Brain microvascular endothelial cell (primary cell): ENCODE measurements around the gene EXO1.
A peak's percentile ranks its signal among the peaks of the same experiment; 100 is the strongest.

ENCODE experiments used
- DNase-seq: peaks from one replicate; pipeline ENCODE4 v3.0.0-alpha.2; 2020
- H3K27ac ChIP-seq: fragments of 250-450 bp; sonication (Bioruptor Pico); 2 replicates; pipeline ENCODE4 v1.5.1; 2020; ENCODE audit warnings: mild to moderate bottlenecking, moderate library complexity
- H3K27me3 ChIP-seq: fragments of 250-450 bp; sonication (Bioruptor Pico); replicated peaks from 2 replicates; pipeline ENCODE4 v1.5.1; 2020; ENCODE audit warnings: mild to moderate bottlenecking
- H3K36me3 ChIP-seq: fragments of 250-450 bp; sonication (Bioruptor Pico); replicated peaks from 2 replicates; pipeline ENCODE4 v1.5.1; 2020; ENCODE audit warnings: mild to moderate bottlenecking
- H3K4me3 ChIP-seq: 2 replicates; pipeline ENCODE4 v1.5.1; 2011; ENCODE audit warnings: low read depth, mild to moderate bottlenecking, control low read depth, low read length, moderate library complexity
- CTCF ChIP-seq: IDR thresholded peaks from 2 replicates; pipeline ENCODE4 v1.5.1; 2011; ENCODE audit warnings: low read depth, mild to moderate bottlenecking, moderate library complexity, low read length, control low read depth, inconsistent platforms; ENCODE audit errors: missing control alignments
- in situ Hi-C: cut with HindIII; loops from 2 replicates; pipeline ENCODE4 v1.10.0; 2017; ENCODE audit warnings: low sequenced_read_pairs, low pct_ligation_motif_present

EXO1 gene

DNA sequence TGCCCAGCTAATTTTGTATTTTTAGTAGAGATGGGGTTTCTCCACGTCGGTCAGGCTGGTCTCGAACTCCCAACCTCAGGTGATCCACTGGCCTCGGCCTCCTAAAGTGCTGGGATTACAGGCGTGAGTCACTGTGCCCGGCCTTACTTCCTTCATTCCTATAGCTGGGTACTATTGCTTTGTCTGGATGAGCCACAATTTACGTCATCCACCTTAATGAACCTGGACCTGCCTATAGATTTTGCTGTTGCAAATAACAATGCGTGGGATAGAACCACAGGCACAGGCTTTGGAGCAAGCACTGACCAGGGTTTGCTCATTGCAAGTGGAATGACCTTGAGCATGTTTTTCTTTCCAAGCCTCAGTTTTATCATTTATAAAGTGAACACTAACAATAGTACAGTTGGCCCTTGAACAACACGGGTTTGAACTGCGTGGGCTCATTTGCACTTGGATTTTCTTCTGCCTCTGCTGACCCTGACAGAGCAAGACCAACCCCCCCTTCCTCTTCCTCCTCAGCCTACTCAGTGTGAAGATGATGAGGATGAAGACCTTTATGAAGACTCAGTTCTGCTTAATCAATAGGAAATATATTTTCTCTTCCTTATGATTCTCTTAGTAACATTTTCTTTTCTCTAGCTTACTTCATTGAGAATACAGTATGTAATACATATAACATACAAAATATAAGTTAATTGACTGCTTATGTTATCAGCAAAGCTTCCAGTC lies 76.2 kb downstream of the EXO1 start:
- in situ Hi-C loops: no loop called here
- no peak for TF ChIP-seq CTCF

GRCh38 chr1:241926141-241926540 lies 78.1 kb downstream of the EXO1 start:
- Histone ChIP-seq H3K4me3 (no peak overlapping the region), H3K36me3 (no peaks in the 10 kb centered on the region), H3K27ac (no peak overlapping the region), H3K27me3 (no peaks in the 10 kb centered on the region)
- in situ Hi-C loops: no loop called here
- TF ChIP-seq CTCF: no peak
- no peak for DNase-seq

More for the DNA sequence above, 76.2 kb downstream of the EXO1 start:
- H3K27ac ChIP-seq: no peak overlapping the region
- H3K27me3 ChIP-seq: no peaks in the 10 kb centered on the region
- no peak for DNase-seq
- no peaks in the 10 kb centered on the region for H3K36me3 ChIP-seq
- H3K4me3 ChIP-seq: no peak overlapping the region

DNA sequence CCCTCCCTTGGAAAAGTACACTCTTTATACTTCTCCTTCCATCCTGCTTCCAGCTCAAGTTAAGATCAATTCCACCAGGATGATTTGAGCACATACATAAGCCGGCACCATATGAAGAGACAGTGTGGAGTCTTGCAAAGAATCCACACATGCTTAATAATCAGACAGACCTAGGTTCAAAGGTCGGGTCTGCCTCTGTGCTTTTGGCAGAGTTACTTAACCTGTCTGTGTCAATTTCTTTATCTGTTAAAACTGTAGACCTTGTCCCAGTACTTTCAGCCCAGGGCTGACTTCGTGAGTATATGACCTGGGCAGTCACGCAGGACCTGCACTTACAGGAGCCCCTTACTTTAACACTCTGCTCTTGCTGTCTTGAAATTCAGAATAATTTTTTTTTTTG lies 79.3 kb downstream of the EXO1 start:
- no peak for DNase-seq
- Histone ChIP-seq H3K27me3 (no peaks in the 10 kb centered on the region), H3K27ac (no peak overlapping the region), H3K4me3 (no peak overlapping the region), H3K36me3 (no peaks in the 10 kb centered on the region)
- in situ Hi-C loops: no loop called here
- TF ChIP-seq CTCF: no peak

GRCh38 chr1:241932845-241933244 lies 84.8 kb downstream of the EXO1 start:
- no peak for TF ChIP-seq CTCF
- DNase-seq: no peak
- no peaks in the 10 kb centered on the region for H3K36me3 ChIP-seq
- H3K4me3 ChIP-seq: no peak overlapping the region
- H3K27ac ChIP-seq: no peak overlapping the region
- H3K27me3 ChIP-seq: no peaks in the 10 kb centered on the region
- in situ Hi-C loops: no loop called here

DNA sequence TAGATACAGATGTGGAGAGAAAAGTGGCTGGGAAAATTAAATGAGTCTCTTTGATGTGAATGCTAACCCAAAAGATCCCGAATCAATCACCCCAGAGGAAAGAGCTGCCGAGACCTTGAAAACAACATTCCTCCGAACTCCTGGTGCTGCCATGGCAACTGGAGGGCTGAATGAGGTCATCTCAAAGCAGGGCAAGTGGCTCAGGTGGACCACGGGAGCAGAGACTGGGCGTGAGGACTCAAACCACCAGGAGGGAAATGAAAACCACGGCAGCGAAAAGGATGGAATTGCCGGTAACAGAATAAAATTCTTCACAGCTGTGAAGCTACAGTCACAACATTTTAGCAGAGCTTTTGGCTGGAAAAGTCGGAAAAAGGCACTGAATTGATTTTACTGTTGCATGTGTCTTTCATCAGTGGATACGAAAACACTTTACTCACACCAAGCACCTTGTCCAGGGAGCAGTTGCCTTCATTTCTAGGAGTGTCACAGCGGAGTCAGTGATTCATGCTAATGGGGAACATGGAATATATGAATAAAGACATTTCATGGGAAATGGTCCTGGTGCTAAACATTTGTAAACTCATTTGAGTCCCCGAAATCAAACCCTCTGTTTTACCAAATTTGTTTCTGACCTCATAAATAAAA lies 86.3 kb downstream of the EXO1 start:
- in situ Hi-C loops: no loop called here

More for the DNA sequence above, 86.3 kb downstream of the EXO1 start:
- no peak for TF ChIP-seq CTCF
- H3K36me3 ChIP-seq: no peaks in the 10 kb centered on the region
- no peak overlapping the region for H3K27ac ChIP-seq
- no peak overlapping the region for H3K4me3 ChIP-seq
- DNase-seq: peak; percentile 27
- H3K27me3 ChIP-seq: no peaks in the 10 kb centered on the region
